HPDE6-E6E7 (cell line): ENCODE results near the gene CTSK.

ENCODE experiments used
- DNase-seq: peaks from one replicate; pipeline ENCODE4 v3.0.0; 2011; ENCODE audit warnings: missing footprints; ENCODE audit errors: extremely low spot score

The CTSK gene

DNA sequence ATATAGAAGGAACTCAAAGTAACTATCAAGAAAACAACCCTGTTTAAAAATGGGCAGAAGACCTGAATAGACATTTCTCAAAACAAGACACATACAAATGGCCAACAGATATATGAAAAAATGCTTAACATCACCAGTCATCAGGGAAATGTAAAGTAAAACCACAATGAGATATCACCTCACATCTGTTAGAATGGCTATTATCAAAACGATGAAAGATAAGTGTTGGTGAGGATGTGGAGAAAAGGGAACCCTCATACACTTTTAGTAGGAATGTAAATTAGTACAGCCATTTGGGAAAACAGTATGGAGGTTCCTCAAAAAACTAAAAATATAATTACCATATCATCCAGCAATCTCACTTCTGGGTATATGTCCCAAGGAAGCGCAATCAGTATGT, 45.5 kb downstream of the CTSK start:
- DNase-seq, result no peak

DNA sequence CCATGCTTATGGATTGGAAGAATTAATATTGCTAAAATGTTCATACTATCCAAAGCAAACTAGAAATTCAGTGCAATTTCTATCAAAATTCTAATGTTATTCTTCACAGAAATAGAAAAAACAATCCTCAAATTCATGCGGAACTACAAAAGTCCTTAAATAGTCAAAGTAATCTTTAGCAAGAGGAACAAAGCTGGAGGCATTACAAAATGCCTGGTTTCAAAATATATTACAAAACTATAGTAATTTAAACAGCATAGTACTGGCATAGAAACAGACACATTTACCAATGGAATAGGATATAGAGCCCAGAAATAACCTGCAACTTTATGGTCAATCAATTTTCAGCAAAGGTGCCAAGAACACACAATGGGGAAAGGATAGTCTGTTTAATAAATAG, 46.3 kb downstream of the CTSK start:
- no peak for DNase-seq

DNA sequence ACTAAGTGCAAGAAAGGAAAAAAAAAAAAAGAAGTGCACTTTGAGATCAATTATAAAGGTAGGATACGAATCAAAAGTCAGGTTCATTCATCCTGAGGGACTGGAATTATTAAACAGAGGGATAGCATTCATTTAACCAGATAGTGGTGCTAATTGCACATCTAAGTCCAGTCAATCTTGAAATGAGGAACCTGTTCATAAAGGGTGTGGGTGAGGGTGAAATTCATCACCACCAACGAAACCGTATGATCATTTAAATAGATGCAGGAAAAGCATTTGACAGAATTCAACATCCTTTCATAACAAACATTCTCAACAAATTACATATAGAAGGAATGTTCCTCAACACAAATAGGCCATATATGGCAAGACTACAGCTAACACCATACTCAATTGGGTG, 48.0 kb downstream of the CTSK start:
- DNase-seq, result no peak

DNA sequence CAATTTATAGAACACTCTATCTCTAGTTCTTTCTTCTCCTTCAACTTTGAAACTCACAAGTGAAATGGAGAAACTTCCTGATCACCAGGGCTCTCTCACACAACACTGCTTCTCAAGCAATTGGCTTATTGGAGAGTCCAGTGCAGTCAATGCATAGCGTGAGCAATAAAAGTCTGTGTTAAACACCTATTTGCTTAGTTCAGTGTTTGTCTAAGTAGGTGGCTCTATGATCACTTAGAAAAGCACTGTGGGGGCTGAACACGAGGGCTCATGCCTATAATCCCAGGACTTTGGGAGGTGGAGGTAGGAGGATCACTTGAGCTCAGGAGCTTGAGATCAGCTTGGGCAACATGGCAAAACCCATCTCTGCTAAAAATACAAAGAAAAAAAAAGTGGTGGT, 54.6 kb downstream of the CTSK start:
- no peak for DNase-seq

DNA sequence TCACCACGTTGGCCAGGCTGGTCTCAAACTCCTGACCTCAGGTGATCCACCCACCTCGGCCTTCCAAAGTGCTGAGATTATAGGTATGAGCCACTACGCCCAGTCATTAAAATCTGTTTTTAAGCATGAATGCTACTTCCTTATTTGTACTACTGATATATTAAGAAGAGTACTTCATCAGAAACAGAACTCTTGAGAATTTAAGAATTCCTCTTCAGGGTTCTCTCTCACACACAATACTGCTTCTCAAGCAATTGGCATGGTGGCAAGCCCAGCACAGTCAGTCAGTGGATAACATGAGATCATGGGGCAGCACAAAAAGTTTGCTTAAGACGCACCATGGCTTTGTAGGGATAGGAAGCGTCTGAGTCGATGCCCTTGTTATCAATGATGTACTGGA, 56.6 kb downstream of the CTSK start:
- DNase-seq, result no peak

DNA sequence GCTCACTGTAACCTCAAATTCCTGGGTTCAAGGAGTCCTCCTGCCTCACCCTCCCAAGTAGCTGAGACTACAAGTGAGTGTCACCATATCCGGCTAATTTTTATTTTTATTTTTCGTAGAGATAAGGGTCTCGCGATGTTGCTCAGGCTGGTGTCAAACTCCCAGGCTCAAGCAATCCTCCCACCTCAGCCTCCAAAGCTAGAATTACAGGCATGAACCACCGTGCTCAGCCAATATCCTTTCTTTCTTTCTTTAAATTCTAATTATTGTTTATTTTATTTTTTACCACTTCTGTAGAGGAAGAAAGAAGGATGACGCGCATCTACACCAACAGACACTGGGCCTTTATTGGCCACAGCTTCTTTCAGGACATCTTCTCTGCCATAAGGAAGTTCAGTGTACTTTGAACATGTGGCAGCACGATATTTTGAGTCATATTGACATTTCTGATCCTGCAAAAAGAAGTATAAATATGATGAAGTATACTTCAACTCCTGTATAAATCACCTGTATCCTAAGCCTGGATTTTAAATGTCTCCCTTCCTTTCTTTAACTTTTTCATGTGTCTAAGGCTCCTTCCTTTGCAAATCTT, 58.2 kb downstream of the CTSK start:
- DNase-seq, result peak; percentile 32

DNA sequence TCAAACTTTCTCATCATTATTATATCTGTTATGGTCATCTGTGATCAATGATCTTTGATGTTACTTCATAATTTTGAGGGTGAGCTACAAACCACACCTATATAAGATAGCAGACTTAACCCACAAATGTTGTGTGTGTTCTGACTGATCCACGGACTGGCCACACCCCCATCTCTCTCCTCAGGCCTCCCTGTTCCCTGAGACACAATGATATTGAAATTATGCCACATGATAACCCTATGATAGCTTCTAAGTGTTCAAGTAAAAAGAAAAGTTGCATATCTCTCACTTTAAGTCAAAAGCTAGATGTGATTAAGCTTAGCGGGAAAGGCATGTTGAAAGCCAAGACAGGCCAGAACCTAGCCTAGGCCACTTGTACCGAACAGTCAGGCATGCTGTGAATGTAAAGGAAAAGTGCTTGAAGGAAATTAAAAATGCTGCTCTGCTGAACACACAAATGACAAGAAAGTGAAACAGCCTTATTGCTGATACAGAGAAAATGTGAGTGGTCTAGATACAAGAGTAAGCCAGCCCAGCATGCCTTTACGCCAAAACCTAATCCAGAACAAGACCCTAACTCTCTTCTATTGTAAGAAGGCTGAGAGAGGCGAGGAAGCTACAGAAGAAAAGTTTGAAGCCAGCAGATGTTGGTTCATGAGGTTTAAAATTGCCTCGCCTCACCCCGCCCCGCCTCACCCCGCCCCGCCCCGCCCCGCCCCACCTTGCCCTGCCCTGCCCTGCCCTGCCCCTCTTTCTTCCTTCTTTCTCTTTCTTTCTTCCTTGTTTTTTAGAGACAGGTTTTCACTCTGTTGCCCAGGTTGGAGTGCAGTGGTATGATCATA, 59.0 kb downstream of the CTSK start:
- DNase-seq, result no peak
